HG03439 (cell line): ENCODE measurements around the gene ZBED4.
"Not testable (repeated sequence)": the region's sequence is repeated elsewhere in the genome, so short reads cannot be mapped to it uniquely, and the experiment has no call there.

Experiments used
- ATAC-seq: cut with Tn5 transposase; IDR thresholded peaks from one replicate; pipeline ENCODE4 v1.9.1; 2021; ENCODE audit warnings: mild to moderate bottlenecking, moderate library complexity; ENCODE audit not compliant: unreplicated experiment

ZBED4 gene

GRCh38 chr22:49850959-49851802 lies 2.5 kb upstream of the ZBED4 start:
- no peak for ATAC-seq

GRCh38 chr22:49852568-49852897 lies 1.1 kb upstream of the ZBED4 start:
- ATAC-seq, result not testable (repeated sequence)

GRCh38 chr22:49853981-49854831 lies 562 bp downstream of the ZBED4 start:
- peak; percentile 27 for ATAC-seq

GRCh38 chr22:49855251-49855911 lies 1.7 kb downstream of the ZBED4 start:
- ATAC-seq, result no peak

- no peak for ATAC-seq
These were observed 2.7 kb downstream of the ZBED4 start for GRCh38 chr22:49856343-49856742.

- no peak for ATAC-seq
These were observed 3.3 kb downstream of the ZBED4 start for GRCh38 chr22:49856766-49857618.

GRCh38 chr22:49858827-49859226 lies 5.2 kb downstream of the ZBED4 start:
- no peak for ATAC-seq

GRCh38 chr22:49861642-49862495 lies 8.2 kb downstream of the ZBED4 start:
- no peak for ATAC-seq

GRCh38 chr22:49862496-49862776 lies 8.8 kb downstream of the ZBED4 start:
- no peak for ATAC-seq

- no peak for ATAC-seq
These were observed 10.3 kb downstream of the ZBED4 start for GRCh38 chr22:49863931-49864330.

GRCh38 chr22:49865156-49865555 lies 11.5 kb downstream of the ZBED4 start:
- ATAC-seq, result no peak

GRCh38 chr22:49866134-49866533 lies 12.5 kb downstream of the ZBED4 start:
- no peak for ATAC-seq

GRCh38 chr22:49866646-49867045 lies 13.0 kb downstream of the ZBED4 start:
- ATAC-seq, result no peak

GRCh38 chr22:49867303-49868265 lies 13.9 kb downstream of the ZBED4 start:
- ATAC-seq, result no peak

GRCh38 chr22:49869086-49869830 lies 15.6 kb downstream of the ZBED4 start:
- no peak for ATAC-seq

- no peak for ATAC-seq
These were observed 16.4 kb downstream of the ZBED4 start for GRCh38 chr22:49869845-49870712.

GRCh38 chr22:49871482-49871881 lies 17.8 kb downstream of the ZBED4 start:
- no peak for ATAC-seq
